Smooth muscle cell (in vitro differentiated cells): ENCODE data around the gene DOCK1. TPM values are rescaled to one million over a fixed set of nuclear protein-coding genes. Genes with fewer than 3 reads are reported as not detected.

Experiments
- DNase-seq: peaks from one replicate; lab custom pipeline; 2025; ENCODE audit not compliant: unreplicated experiment; lab: John Stamatoyannopoulos, UW
- H2AFZ ChIP-seq: fragments of 200-600 bp; sonication (generic); 2 replicates; pipeline ENCODE4 v1.6.0; 2016; ENCODE audit warnings: antibody characterized with exemption, low read depth, mild to moderate bottlenecking
- H3F3A ChIP-seq: fragments of 200-600 bp; sonication (generic); 2 replicates; pipeline ENCODE4 v1.6.0; 2017; ENCODE audit warnings: antibody characterized with exemption, low read depth
- H3K27ac ChIP-seq: fragments of 200-600 bp; sonication (generic); 2 replicates; pipeline ENCODE4 v1.5.1; 2016; ENCODE audit warnings: low read depth, mild to moderate bottlenecking
- H3K27me3 ChIP-seq: fragments of 200-600 bp; sonication (generic); 2 replicates; pipeline ENCODE4 v1.6.1; 2016; ENCODE audit warnings: low read depth, mild to moderate bottlenecking
- H3K36me3 ChIP-seq: fragments of 200-600 bp; sonication (generic); 2 replicates; pipeline ENCODE4 v1.5.1; 2016; ENCODE audit warnings: low read depth
- H3K4me1 ChIP-seq: fragments of 200-600 bp; sonication (generic); 2 replicates; pipeline ENCODE4 v1.5.1; 2016; ENCODE audit warnings: low read depth
- H3K4me2 ChIP-seq: fragments of 200-600 bp; sonication (generic); 2 replicates; pipeline ENCODE4 v1.6.0; 2016; ENCODE audit warnings: mild to moderate bottlenecking
- H3K4me3 ChIP-seq: fragments of 200-600 bp; sonication (generic); 2 replicates; pipeline ENCODE4 v1.5.1; 2016; ENCODE audit warnings: mild to moderate bottlenecking
- H3K79me2 ChIP-seq: fragments of 200-600 bp; sonication (generic); 2 replicates; pipeline ENCODE4 v1.6.0; 2016; ENCODE audit warnings: low read depth, mild to moderate bottlenecking
- H3K9ac ChIP-seq: fragments of 200-600 bp; sonication (generic); 2 replicates; pipeline ENCODE4 v1.6.0; 2016; ENCODE audit warnings: low read depth
- H3K9me3 ChIP-seq: fragments of 200-600 bp; sonication (generic); replicated peaks from 2 replicates; pipeline ENCODE4 v1.5.1; 2016; ENCODE audit warnings: low read depth
- H4K20me1 ChIP-seq: fragments of 200-600 bp; sonication (generic); 2 replicates; pipeline ENCODE4 v1.6.0; 2016; ENCODE audit warnings: low read depth
- CTCF ChIP-seq: fragments of 200-600 bp; sonication (generic); IDR thresholded peaks from 2 replicates; pipeline ENCODE4 v1.5.1; 2017; ENCODE audit warnings: borderline replicate concordance, mild to moderate bottlenecking, antibody characterized with exemption; ENCODE audit not compliant: insufficient read depth, poor library complexity, severe bottlenecking
- WGBS: methylation state at CpG from one replicate; pipeline ENCODE4 v1.1.7; 2016; ENCODE audit warnings: low lambda C conversion rate; 5-methylcytosine and 5-hydroxymethylcytosine counted together
- polyA plus RNA-seq: library from polyadenylated mRNA; unstranded; fragments of >200 nt; fragmentation: Nextera tagmentation; extraction: Ambion mirVana; gene quantifications from 2 replicates; pipeline ENCODE4 v1.2.1, GENCODE V29; 2016
- total RNA-seq: library from RNA; depleted of rRNA; stranded (reverse); fragments of >200 nt; gene quantifications from 2 replicates; pipeline ENCODE4 v1.2.3, GENCODE V29; 2014

Gene DOCK1
- total and polyA plus RNA-seq, 2 experiments from 2014 or later: 18.4 to 37.1 TPM

- no peaks in the 10 kb centered on the region for H3K79me2 ChIP-seq
- no peak overlapping the region for H3K4me2 ChIP-seq
- H3K9ac ChIP-seq: no peak overlapping the region
- no peak overlapping the region for H2AFZ ChIP-seq
- TF ChIP-seq CTCF: no peak
- H3K4me1 ChIP-seq: peaks cover 13% of the 10 kb centered on the region
- no peak overlapping the region for H3K4me3 ChIP-seq
- no peaks in the 10 kb centered on the region for H3F3A ChIP-seq
- DNase-seq: no peak
- H4K20me1 ChIP-seq: peaks cover 67% of the 10 kb centered on the region
- peaks cover 22% of the 10 kb centered on the region for H3K27me3 ChIP-seq
- H3K36me3 ChIP-seq: no peaks in the 10 kb centered on the region
- no peak overlapping the region for H3K27ac ChIP-seq
- 92% methylated on average over 2 of the region's 2 CpGs for WGBS
- H3K9me3 ChIP-seq: no peaks in the 10 kb centered on the region
These were observed 293.5 kb downstream of the DOCK1 start for GRCh38 chr10:127198721-127199120.

- DNase-seq: no peak
- Histone ChIP-seq H3K4me2 (no peak overlapping the region), H3K9me3 (no peaks in the 10 kb centered on the region), H3K9ac (no peak overlapping the region), H3K4me3 (no peak overlapping the region), H3K36me3 (no peaks in the 10 kb centered on the region), H3K79me2 (no peaks in the 10 kb centered on the region), H3K27me3 (peaks cover 2% of the 10 kb centered on the region), H2AFZ (no peak overlapping the region), H3F3A (no peaks in the 10 kb centered on the region), H3K27ac (no peak overlapping the region), H4K20me1 (peaks cover 48% of the 10 kb centered on the region), H3K4me1 (peaks cover 6% of the 10 kb centered on the region)
- no peak for TF ChIP-seq CTCF
- WGBS: 93% methylated on average over 8 of the region's 8 CpGs
These were observed 295.4 kb downstream of the DOCK1 start for GRCh38 chr10:127200646-127201045.

- Histone ChIP-seq H3K79me2 (no peaks in the 10 kb centered on the region), H3K9ac (no peak overlapping the region), H3K27me3 (no peaks in the 10 kb centered on the region), H3K4me1 (no peaks in the 10 kb centered on the region), H3K27ac (no peak overlapping the region), H4K20me1 (peaks cover 30% of the 10 kb centered on the region), H3F3A (no peaks in the 10 kb centered on the region), H3K4me2 (no peak overlapping the region), H2AFZ (no peak overlapping the region), H3K36me3 (no peaks in the 10 kb centered on the region), H3K4me3 (no peak overlapping the region), H3K9me3 (no peaks in the 10 kb centered on the region)
- TF ChIP-seq CTCF: no peak
- no peak for DNase-seq
- 94% methylated on average over 7 of the region's 7 CpGs for WGBS
These were observed 297.8 kb downstream of the DOCK1 start for GRCh38 chr10:127203067-127203466.

GRCh38 chr10:127207081-127207480 is 301.9 kb downstream of the DOCK1 start:
- Histone ChIP-seq H3K4me2 (no peak overlapping the region), H3K4me3 (no peak overlapping the region), H3K79me2 (no peaks in the 10 kb centered on the region), H3K9me3 (no peaks in the 10 kb centered on the region), H3K4me1 (no peaks in the 10 kb centered on the region), H3K27me3 (no peaks in the 10 kb centered on the region), H3K27ac (no peak overlapping the region), H3F3A (peaks cover 7% of the 10 kb centered on the region), H4K20me1 (peaks cover 17% of the 10 kb centered on the region), H3K9ac (no peak overlapping the region), H3K36me3 (no peaks in the 10 kb centered on the region), H2AFZ (no peak overlapping the region)
- DNase-seq: no peak
- 61% methylated on average over 2 of the region's 2 CpGs for WGBS
- no peak for TF ChIP-seq CTCF
